Measurements from ENCODE around the gene FAM193B. TPM values are rescaled to one million over a fixed set of nuclear protein-coding genes. Genes with fewer than 3 reads are reported as not detected.
A peak's percentile ranks its signal among the peaks of the same experiment; 100 is the strongest.
"Not testable (repeated sequence)": the region's sequence is repeated elsewhere in the genome, so short reads cannot be mapped to it uniquely, and the experiment has no call there.

Gene FAM193B
- total RNA-seq, 1 donor from 2014 or later = 165 TPM

GRCh38 chr5:177537389-177538361, 16.7 kb downstream of the FAM193B start:
- Mint-ChIP-seq H3K4me1 (ENCODE audit: low read depth) (peaks cover 1% of the 10 kb centered on the region), H3K36me3 (ENCODE audit: insufficient read depth) (peaks cover 15% of the 10 kb centered on the region), H3K4me3 (ENCODE audit: low read depth) (no peak overlapping the region), H3K27ac (no peak overlapping the region), H3K9me3 (ENCODE audit: low read depth) (no peaks in the 10 kb centered on the region), H3K27me3 (no peaks in the 10 kb centered on the region)
- DNase-seq (ENCODE audit: low spot score, unreplicated experiment) = no peak
- TF ChIP-seq CTCF (IDR thresholded peaks at IDR 0.05; ENCODE audit: unreplicated experiment) = no peak

DNA sequence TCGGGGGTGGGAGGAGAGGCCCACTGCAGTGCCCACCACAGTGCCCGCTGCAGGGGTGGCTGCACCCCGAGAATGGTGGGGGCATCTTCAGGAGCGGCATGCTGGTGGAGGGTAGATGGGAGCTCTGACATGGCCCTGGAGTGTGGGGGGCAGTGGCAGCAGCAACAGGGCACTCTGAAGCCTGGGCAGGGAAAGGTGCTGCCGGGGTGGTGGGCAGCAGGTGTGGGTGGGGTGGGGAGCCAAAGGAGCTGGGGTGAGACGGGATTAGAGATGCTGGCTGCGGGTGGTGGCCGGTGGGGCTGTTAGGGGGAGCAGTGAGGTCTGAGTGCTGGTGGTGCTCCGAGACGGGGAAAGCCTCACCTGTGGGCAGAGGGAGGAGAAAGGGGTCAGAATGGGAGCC, 18.0 kb downstream of the FAM193B start:
- DNase-seq (ENCODE audit: low spot score, unreplicated experiment) = no peak
- H3K9me3 Mint-ChIP-seq (ENCODE audit: low read depth) = no peaks in the 10 kb centered on the region

DNA sequence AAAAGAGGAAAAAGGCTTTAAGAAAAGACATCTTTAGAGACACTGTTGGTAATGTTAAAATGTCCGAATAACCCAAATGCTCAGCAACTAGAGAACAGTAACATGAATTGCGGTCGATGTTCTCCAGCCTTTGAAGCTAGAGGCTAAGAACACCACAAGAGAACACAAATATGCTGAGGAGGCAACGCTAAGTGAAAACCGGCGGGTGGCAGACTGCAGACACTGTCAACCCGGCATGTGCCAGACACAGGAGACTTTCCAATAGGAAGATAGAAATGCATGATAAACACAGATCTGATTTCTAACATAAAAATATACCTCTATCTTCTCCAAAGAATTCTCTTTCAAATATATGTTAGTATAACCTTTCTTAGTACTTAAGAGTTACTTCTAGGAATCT, 19.2 kb downstream of the FAM193B start:
- H3K27me3 Mint-ChIP-seq = no peaks in the 10 kb centered on the region
- H3K4me3 Mint-ChIP-seq (ENCODE audit: low read depth) = no peak overlapping the region
- H3K27ac Mint-ChIP-seq = peak overlapping the region; percentile 84
- H3K9me3 Mint-ChIP-seq (ENCODE audit: low read depth) = no peaks in the 10 kb centered on the region
- peaks cover 1% of the 10 kb centered on the region for H3K4me1 Mint-ChIP-seq (ENCODE audit: low read depth)
- H3K36me3 Mint-ChIP-seq (ENCODE audit: insufficient read depth) = peaks cover 23% of the 10 kb centered on the region
- DNase-seq (ENCODE audit: low spot score, unreplicated experiment) = no peak
- TF ChIP-seq CTCF (IDR thresholded peaks at IDR 0.05; ENCODE audit: unreplicated experiment) = no peak

More for the DNA sequence above, 18.0 kb downstream of the FAM193B start:
- H3K27me3 Mint-ChIP-seq = no peaks in the 10 kb centered on the region
- TF ChIP-seq CTCF (IDR thresholded peaks at IDR 0.05; ENCODE audit: unreplicated experiment) = no peak
- H3K36me3 Mint-ChIP-seq (ENCODE audit: insufficient read depth) = peaks cover 17% of the 10 kb centered on the region
- no peak overlapping the region for H3K4me3 Mint-ChIP-seq (ENCODE audit: low read depth)
- H3K27ac Mint-ChIP-seq = no peak overlapping the region
- peaks cover 1% of the 10 kb centered on the region for H3K4me1 Mint-ChIP-seq (ENCODE audit: low read depth)

GRCh38 chr5:177534433-177534832, 19.9 kb downstream of the FAM193B start:
- DNase-seq (ENCODE audit: low spot score, unreplicated experiment); H3K27ac Mint-ChIP-seq; H3K4me1 Mint-ChIP-seq (ENCODE audit: low read depth); H3K9me3 Mint-ChIP-seq (ENCODE audit: low read depth); H3K27me3 Mint-ChIP-seq; H3K4me3 Mint-ChIP-seq (ENCODE audit: low read depth): not testable (repeated sequence)
- H3K36me3 Mint-ChIP-seq (ENCODE audit: insufficient read depth) = peaks cover 25% of the 10 kb centered on the region

- Mint-ChIP-seq H3K4me3 (ENCODE audit: low read depth) (no peak overlapping the region), H3K4me1 (ENCODE audit: low read depth) (no peaks in the 10 kb centered on the region), H3K36me3 (ENCODE audit: insufficient read depth) (peaks cover 17% of the 10 kb centered on the region), H3K27ac (no peak overlapping the region), H3K27me3 (no peaks in the 10 kb centered on the region), H3K9me3 (ENCODE audit: low read depth) (no peaks in the 10 kb centered on the region)
- TF ChIP-seq CTCF (IDR thresholded peaks at IDR 0.05; ENCODE audit: unreplicated experiment) = no peak
- no peak for DNase-seq (ENCODE audit: low spot score, unreplicated experiment)
These were observed 23.0 kb downstream of the FAM193B start for GRCh38 chr5:177531209-177531940.
